B cell (primary cell): ENCODE measurements around the gene NBAS. TPM values are rescaled to one million over a fixed set of nuclear protein-coding genes. Genes with fewer than 3 reads are reported as not detected.

Experiments
- ATAC-seq: fragments of 200-7000 bp; cut with Tn5 transposase; one replicate; pipeline ENCODE4 v1.10.0; 2021; ENCODE audit warnings: low read depth, mild to moderate bottlenecking, moderate number of reproducible peaks, moderate library complexity
- CTCF ChIA-PET: fragments of 350-600 bp; sonication (Branson Sonifier 250); formaldehyde crosslinking; loops from one replicate; lab custom pipeline; 2021; ENCODE audit warnings: antibody characterized with exemption, inconsistent platforms; lab: Charles Lee
- POLR2A ChIA-PET: fragments of 350-600 bp; sonication (Branson Sonifier 250); formaldehyde crosslinking; loops from one replicate; lab custom pipeline; 2021; ENCODE audit warnings: antibody characterized with exemption; lab: Charles Lee
- DNase-seq: peaks from one replicate; pipeline ENCODE4 v3.0.0; 2013
- H2AFZ ChIP-seq: 2 replicates; pipeline ENCODE4 v1.6.1; 2012; ENCODE audit warnings: mild to moderate bottlenecking, low read depth, low read length; ENCODE audit not compliant: insufficient read depth, poor library complexity, severe bottlenecking
- H3K27ac ChIP-seq, 2 donors: 1 replicate in 1 of 2; 2 replicates in 1 of 2; pipeline ENCODE4 v1.5.1; 2012 to 2013; ENCODE audit warnings: low read length in 2 of 2, mild to moderate bottlenecking in 2 of 2, moderate library complexity in 1 of 2
- H3K27me3 ChIP-seq, 4 experiments: fragments of 200-600 bp in 1 of 4; sonication (generic) in 1 of 4; replicated peaks in 1 of 4; 1 replicate in 2 of 4; 2 replicates in 2 of 4; pipeline versions ENCODE4 v1.6.1 to v1.7.0; 2013 to 2016; ENCODE audit warnings: low read length in 3 of 4, mild to moderate bottlenecking in 2 of 4, mixed read lengths in 1 of 4, moderate library complexity in 1 of 4; ENCODE audit not compliant: insufficient read depth in 4 of 4, control insufficient read depth in 3 of 4; ENCODE audit errors: control extremely low read depth in 1 of 4
- H3K36me3 ChIP-seq, 2 experiments: replicated peaks in 1 of 2; 1 replicate in 1 of 2; 2 replicates in 1 of 2; pipeline versions ENCODE4 v1.6.1 to v1.7.1; 2013; ENCODE audit warnings: low read length in 1 of 2; ENCODE audit not compliant: insufficient read depth in 2 of 2, control insufficient read depth in 1 of 2; ENCODE audit errors: control extremely low read depth in 1 of 2, extremely low read depth in 1 of 2
- H3K4me1 ChIP-seq, 2 donors: fragments of 200-600 bp in 1 of 2; sonication (generic) in 1 of 2; 1 replicate in 1 of 2; 2 replicates in 1 of 2; pipeline versions ENCODE4 v1.5.1 to v1.6.1; 2013 to 2017; ENCODE audit warnings: low read length in 2 of 2; ENCODE audit not compliant: control insufficient read depth in 2 of 2, insufficient read depth in 2 of 2
- H3K4me2 ChIP-seq: replicated peaks from 2 replicates; pipeline ENCODE3; 2012; ENCODE audit warnings: mild to moderate bottlenecking, low read depth, low read length; ENCODE audit not compliant: poor library complexity, severe bottlenecking
- H3K4me3 ChIP-seq, 5 experiments: fragments of 200-600 bp in 1 of 5; sonication (generic) in 1 of 5; 1 replicate in 3 of 5; 2 replicates in 2 of 5; pipeline versions ENCODE4 v1.5.1 to v1.7.0; 2011 to 2016; ENCODE audit warnings: low read length in 4 of 5, mild to moderate bottlenecking in 4 of 5, low read depth in 2 of 5, control low read depth in 1 of 5, moderate library complexity in 1 of 5; ENCODE audit not compliant: insufficient read depth in 1 of 5; ENCODE audit errors: control extremely low read depth in 1 of 5, extremely low read depth in 1 of 5
- H3K79me2 ChIP-seq: fragments of 200-600 bp; sonication (generic); one replicate; pipeline ENCODE4 v1.6.0; 2016; ENCODE audit warnings: low read length; ENCODE audit not compliant: control insufficient read depth, insufficient read depth
- H3K9ac ChIP-seq: fragments of 200-600 bp; sonication (generic); 2 replicates; pipeline ENCODE4 v1.6.1; 2017; ENCODE audit warnings: mild to moderate bottlenecking, low read length, moderate library complexity
- H3K9me3 ChIP-seq, 3 donors: one replicate each; pipeline versions ENCODE4 v1.6.1 to v1.7.1; 2013; ENCODE audit warnings: low read length in 2 of 3; ENCODE audit not compliant: control insufficient read depth in 2 of 3, insufficient read depth in 1 of 3; ENCODE audit errors: control extremely low read depth in 1 of 3
- H4K20me1 ChIP-seq: 2 replicates; pipeline ENCODE4 v1.6.0; 2012; ENCODE audit warnings: mild to moderate bottlenecking, low read length; ENCODE audit not compliant: insufficient read depth, control insufficient read depth, poor library complexity, severe bottlenecking
- H3K27ac Mint-ChIP-seq: one replicate; pipeline ENCODE4 v1.8.0; 2021; ENCODE audit warnings: mixed read lengths
- H3K27me3 Mint-ChIP-seq: one replicate; pipeline ENCODE4 v1.8.0; 2021; ENCODE audit warnings: mixed read lengths
- H3K4me1 Mint-ChIP-seq: one replicate; pipeline ENCODE4 v1.8.0; 2021; ENCODE audit warnings: mixed read lengths
- H3K4me3 Mint-ChIP-seq: one replicate; pipeline ENCODE4 v1.8.0; 2021; ENCODE audit warnings: mixed read lengths
- H3K9me3 Mint-ChIP-seq: one replicate; pipeline ENCODE4 v1.8.0; 2022; ENCODE audit warnings: mixed read lengths; ENCODE audit not compliant: insufficient read depth
- EZH2 ChIP-seq: IDR thresholded peaks from 2 replicates; pipeline ENCODE4 v1.6.1; 2012; ENCODE audit warnings: borderline replicate concordance, low read depth, mild to moderate bottlenecking, moderate library complexity, low read length; ENCODE audit not compliant: insufficient read depth, poor library complexity, severe bottlenecking
- WGBS: methylation state at CpG from one replicate; pipeline ENCODE4 v1.1.5; 2013; ENCODE audit warnings: missing lambda C conversion rate; ENCODE audit not compliant: insufficient coverage; 5-methylcytosine and 5-hydroxymethylcytosine counted together
- intact Hi-C: fragments of 100-400 bp; cut with micrococcal nuclease; formaldehyde crosslinking; loops from one replicate; pipeline ENCODE4 v1.10.0; 2022
- polyA plus RNA-seq: library from polyadenylated mRNA; depleted of rRNA; stranded (reverse); fragments of >200 nt; gene quantifications from 2 replicates; pipeline ENCODE4 v1.2.3, GENCODE V29; 2012
- total RNA-seq, 2 donors: library from RNA; stranded (reverse); fragments of 120-200 nt in 1 of 2; gene quantifications; 1 replicate in 1 of 2; 2 replicates in 1 of 2; pipeline versions ENCODE4 v1.2.3 to v1.2.4, GENCODE V29; 2013 to 2022
- TF ChIP-seq, protein P1 (sequence below): fragments of 200-600 bp; IDR thresholded peaks from one replicate; pipeline ENCODE4 v1.8.0; 2022; ENCODE audit warnings: antibody characterized with exemption, mild to moderate bottlenecking

The NBAS gene
- total and polyA plus RNA-seq, 2 donors (not counting 1 experiment from before 2014, with no cell fraction given), result 10.6 to 37.3 TPM

DNA sequence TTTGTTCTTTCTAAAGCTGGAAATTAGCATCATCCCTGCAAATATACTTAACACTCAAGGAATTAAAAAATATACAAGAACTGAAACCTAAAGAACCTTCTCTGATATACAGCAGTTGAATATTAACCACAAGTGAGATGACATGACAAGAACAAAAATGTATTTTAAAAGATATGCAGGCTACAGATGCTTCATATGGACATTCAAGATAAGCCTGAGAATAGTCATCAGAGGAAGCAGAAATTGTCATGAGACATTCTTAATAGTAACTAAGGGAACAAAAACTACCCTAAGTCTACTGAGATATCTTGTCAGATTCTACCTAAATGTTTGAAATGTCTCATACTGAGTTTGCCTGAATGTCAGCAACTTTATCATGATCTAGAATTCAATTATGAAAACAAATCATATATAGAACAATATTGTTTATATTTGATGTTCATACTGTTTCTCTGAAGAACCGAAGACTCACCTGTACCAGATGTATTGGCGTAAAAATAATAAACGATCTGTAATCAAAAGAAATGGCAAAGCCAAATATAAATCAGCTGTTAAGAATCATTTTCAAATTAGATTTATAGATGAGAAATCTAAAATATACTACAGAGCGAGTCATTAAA is 4.7 kb downstream of the NBAS start:
- peaks cover 3 to 20% of the 10 kb centered on the region in 2 experiments for H3K36me3 ChIP-seq
- H3K27ac Mint-ChIP-seq, result no peak overlapping the region
- no peak overlapping the region for H3K4me2 ChIP-seq
- no peak overlapping the region for H3K27ac ChIP-seq
- no peaks in the 10 kb centered on the region for H3K27me3 ChIP-seq
- H4K20me1 ChIP-seq, result no peaks in the 10 kb centered on the region
- H3K4me3 ChIP-seq, result no peak overlapping the region
- H3K9me3 Mint-ChIP-seq, result no peaks in the 10 kb centered on the region
- WGBS, result no CpG with 5 or more reads among the region's 4 CpGs
- peaks cover 28% of the 10 kb centered on the region for H3K4me1 Mint-ChIP-seq
- ATAC-seq, result no peak
- H3K4me3 Mint-ChIP-seq, result no peak overlapping the region
- peaks cover 12 to 15% of the 10 kb centered on the region in 2 donors for H3K4me1 ChIP-seq
- no peak overlapping the region for H3K9ac ChIP-seq
- H3K9me3 ChIP-seq, result no peaks in the 10 kb centered on the region
- H3K27me3 Mint-ChIP-seq, result no peaks in the 10 kb centered on the region
- H3K79me2 ChIP-seq, result peaks cover 41% of the 10 kb centered on the region
- H2AFZ ChIP-seq, result no peak overlapping the region
- intact Hi-C loops, result no loop called here
- DNase-seq, result no peak
- ChIA-PET CTCF (interaction anchor here (1.1 kb wide), 1 partner anchor 20 kb away, joined by 4 read pairs; no protein-coding TSS in a partner anchor), POLR2A (no interaction called here)
- TF ChIP-seq, protein P1, sequence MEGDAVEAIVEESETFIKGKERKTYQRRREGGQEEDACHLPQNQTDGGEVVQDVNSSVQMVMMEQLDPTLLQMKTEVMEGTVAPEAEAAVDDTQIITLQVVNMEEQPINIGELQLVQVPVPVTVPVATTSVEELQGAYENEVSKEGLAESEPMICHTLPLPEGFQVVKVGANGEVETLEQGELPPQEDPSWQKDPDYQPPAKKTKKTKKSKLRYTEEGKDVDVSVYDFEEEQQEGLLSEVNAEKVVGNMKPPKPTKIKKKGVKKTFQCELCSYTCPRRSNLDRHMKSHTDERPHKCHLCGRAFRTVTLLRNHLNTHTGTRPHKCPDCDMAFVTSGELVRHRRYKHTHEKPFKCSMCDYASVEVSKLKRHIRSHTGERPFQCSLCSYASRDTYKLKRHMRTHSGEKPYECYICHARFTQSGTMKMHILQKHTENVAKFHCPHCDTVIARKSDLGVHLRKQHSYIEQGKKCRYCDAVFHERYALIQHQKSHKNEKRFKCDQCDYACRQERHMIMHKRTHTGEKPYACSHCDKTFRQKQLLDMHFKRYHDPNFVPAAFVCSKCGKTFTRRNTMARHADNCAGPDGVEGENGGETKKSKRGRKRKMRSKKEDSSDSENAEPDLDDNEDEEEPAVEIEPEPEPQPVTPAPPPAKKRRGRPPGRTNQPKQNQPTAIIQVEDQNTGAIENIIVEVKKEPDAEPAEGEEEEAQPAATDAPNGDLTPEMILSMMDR, result no peak
- no peak for TF ChIP-seq EZH2

GRCh38 chr2:15555760-15556193 is 5.4 kb downstream of the NBAS start:
- Histone ChIP-seq H2AFZ (no peak overlapping the region), H3K4me2 (no peak overlapping the region), H3K79me2 (peaks cover 34% of the 10 kb centered on the region), H3K36me3 (peaks cover 3 to 22% of the 10 kb centered on the region in 2 experiments), H4K20me1 (no peaks in the 10 kb centered on the region), H3K4me1 (peaks cover 12 to 15% of the 10 kb centered on the region in 2 donors), H3K9ac (no peak overlapping the region), H3K27ac (no peak overlapping the region), H3K4me3 (no peak overlapping the region), H3K27me3 (no peaks in the 10 kb centered on the region), H3K9me3 (no peaks in the 10 kb centered on the region)
- CTCF ChIA-PET, result interaction anchor here (0.7 to 1.1 kb wide), 2 partner anchors 11 to 21 kb away, joined by 3 to 4 read pairs; no protein-coding TSS in a partner anchor
- DNase-seq (no peak), ATAC-seq (no peak)
- H3K4me3 Mint-ChIP-seq, result no peak overlapping the region
- 100% methylated on average over 1 of the region's 3 CpGs for WGBS
- peaks cover 24% of the 10 kb centered on the region for H3K4me1 Mint-ChIP-seq
- intact Hi-C loops, result no loop called here
- H3K9me3 Mint-ChIP-seq, result no peaks in the 10 kb centered on the region
- TF ChIP-seq, protein P1, result no peak
- TF ChIP-seq EZH2, result no peak
- H3K27ac Mint-ChIP-seq, result no peak overlapping the region
- H3K27me3 Mint-ChIP-seq, result no peaks in the 10 kb centered on the region
- POLR2A ChIA-PET, result no interaction called here
